HG03354 (cell line): ENCODE data around the gene PIF1.

Experiments
- ATAC-seq: cut with Tn5 transposase; IDR thresholded peaks from one replicate; pipeline ENCODE4 v1.9.1; 2021; ENCODE audit warnings: mild to moderate bottlenecking; ENCODE audit not compliant: unreplicated experiment, poor library complexity, severe bottlenecking

The PIF1 gene

GRCh38 chr15:64825431-64826294 is at the start of gene PIF1:
Gene PIF1, minus strand, starts transcription at chr15:64825647. Its CDS starts 1,312 bp downstream, at chr15:64824335.
- peak; percentile 84 for ATAC-seq

- ATAC-seq: no peak
Measured at GRCh38 chr15:64870353-64870752, 44.9 kb upstream of the PIF1 start.

GRCh38 chr15:64869501-64869900 is 44.1 kb upstream of the PIF1 start:
- no peak for ATAC-seq

GRCh38 chr15:64865998-64866520 is 40.6 kb upstream of the PIF1 start:
- no peak for ATAC-seq

- ATAC-seq: no peak
Measured at GRCh38 chr15:64865126-64865997, 39.9 kb upstream of the PIF1 start.

- ATAC-seq: no peak
Measured at GRCh38 chr15:64864068-64864467, 38.6 kb upstream of the PIF1 start.

GRCh38 chr15:64862408-64862807 is 37.0 kb upstream of the PIF1 start:
- no peak for ATAC-seq

GRCh38 chr15:64861960-64862359 is 36.5 kb upstream of the PIF1 start:
- ATAC-seq: no peak

- no peak for ATAC-seq
Measured at GRCh38 chr15:64861331-64861730, 35.9 kb upstream of the PIF1 start.

GRCh38 chr15:64859226-64859625 is 33.8 kb upstream of the PIF1 start:
- ATAC-seq: no peak

- no peak for ATAC-seq
Measured at GRCh38 chr15:64858021-64858575, 32.7 kb upstream of the PIF1 start.

GRCh38 chr15:64857421-64857820 is 32.0 kb upstream of the PIF1 start:
- no peak for ATAC-seq

- no peak for ATAC-seq
Measured at GRCh38 chr15:64856429-64857145, 31.1 kb upstream of the PIF1 start.

- ATAC-seq: no peak
Measured at GRCh38 chr15:64855205-64855975, 29.9 kb upstream of the PIF1 start.

GRCh38 chr15:64854526-64854925 is 29.1 kb upstream of the PIF1 start:
- ATAC-seq: no peak

- no peak for ATAC-seq
Measured at GRCh38 chr15:64854041-64854440, 28.6 kb upstream of the PIF1 start.

- ATAC-seq: no peak
Measured at GRCh38 chr15:64851503-64851840, 26.0 kb upstream of the PIF1 start.

GRCh38 chr15:64850778-64851502 is 25.5 kb upstream of the PIF1 start:
- ATAC-seq: no peak
